ENCODE measurements around the gene IGSF6. TPM values are rescaled to one million over a fixed set of nuclear protein-coding genes. Genes with fewer than 3 reads are reported as not detected.

IGSF6 gene
- polyA plus RNA-seq, 1 of the 3 experiments (the other 2 are of a cell fraction), result not detected

DNA sequence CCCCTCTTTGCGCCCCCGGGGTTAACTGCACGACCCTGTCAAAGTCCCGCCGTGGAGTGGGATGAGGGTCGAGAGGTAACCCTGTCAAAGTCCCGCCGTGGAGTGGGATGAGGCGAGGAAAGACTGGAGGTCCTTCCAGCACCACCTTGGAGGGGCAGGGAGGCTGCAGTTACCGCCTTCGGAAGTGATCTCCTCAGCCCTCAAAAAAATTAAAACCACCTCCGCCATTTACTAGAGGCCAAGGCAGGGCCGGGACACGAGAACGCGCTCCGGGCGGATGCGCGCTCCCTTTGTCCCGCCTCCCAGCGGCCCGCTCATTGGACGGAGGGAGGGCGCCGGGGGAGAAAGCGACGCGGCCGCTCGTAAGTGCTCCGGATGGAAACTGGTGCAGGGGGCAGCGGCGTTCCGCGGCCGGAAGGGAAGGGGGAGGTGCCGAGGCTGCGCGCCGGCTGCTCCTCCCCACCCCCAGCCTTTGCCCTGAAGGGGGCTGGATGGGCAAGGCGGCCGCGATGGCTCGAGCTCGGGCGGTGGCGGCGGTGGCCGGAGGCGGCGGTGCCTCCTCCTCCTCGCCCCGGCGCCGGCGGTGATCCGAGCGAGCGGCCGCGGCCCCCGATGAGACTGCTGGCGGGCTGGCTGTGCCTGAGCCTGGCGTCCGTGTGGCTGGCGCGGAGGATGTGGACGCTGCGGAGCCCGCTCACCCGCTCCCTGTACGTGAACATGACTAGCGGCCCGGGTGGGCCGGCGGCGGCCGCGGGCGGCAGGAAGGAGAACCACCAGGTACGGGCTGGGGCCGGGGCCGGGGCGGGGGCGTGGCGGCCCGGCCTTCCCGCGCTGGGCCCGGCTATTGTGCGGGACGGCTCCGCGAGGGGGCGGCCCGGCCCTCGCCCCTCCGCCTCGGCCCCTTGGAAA, 53.0 kb downstream of the IGSF6 start, which contains the start of gene METTL9 (continued):
- TF ChIP-seq USF1 (IDR thresholded peaks at IDR 0.05; ENCODE audit: borderline replicate concordance, low read depth), result no peak
- peak; percentile 63 for TF ChIP-seq RFX5 (IDR thresholded peaks at IDR 0.05; ENCODE audit: low read length)
- TF ChIP-seq, protein P1, sequence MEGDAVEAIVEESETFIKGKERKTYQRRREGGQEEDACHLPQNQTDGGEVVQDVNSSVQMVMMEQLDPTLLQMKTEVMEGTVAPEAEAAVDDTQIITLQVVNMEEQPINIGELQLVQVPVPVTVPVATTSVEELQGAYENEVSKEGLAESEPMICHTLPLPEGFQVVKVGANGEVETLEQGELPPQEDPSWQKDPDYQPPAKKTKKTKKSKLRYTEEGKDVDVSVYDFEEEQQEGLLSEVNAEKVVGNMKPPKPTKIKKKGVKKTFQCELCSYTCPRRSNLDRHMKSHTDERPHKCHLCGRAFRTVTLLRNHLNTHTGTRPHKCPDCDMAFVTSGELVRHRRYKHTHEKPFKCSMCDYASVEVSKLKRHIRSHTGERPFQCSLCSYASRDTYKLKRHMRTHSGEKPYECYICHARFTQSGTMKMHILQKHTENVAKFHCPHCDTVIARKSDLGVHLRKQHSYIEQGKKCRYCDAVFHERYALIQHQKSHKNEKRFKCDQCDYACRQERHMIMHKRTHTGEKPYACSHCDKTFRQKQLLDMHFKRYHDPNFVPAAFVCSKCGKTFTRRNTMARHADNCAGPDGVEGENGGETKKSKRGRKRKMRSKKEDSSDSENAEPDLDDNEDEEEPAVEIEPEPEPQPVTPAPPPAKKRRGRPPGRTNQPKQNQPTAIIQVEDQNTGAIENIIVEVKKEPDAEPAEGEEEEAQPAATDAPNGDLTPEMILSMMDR (IDR thresholded peaks at IDR 0.05), result no peak
- peak; percentile 88 for TF ChIP-seq TAF1 (IDR thresholded peaks at IDR 0.05; ENCODE audit: borderline replicate concordance, low read depth, low read length)
- TF ChIP-seq CHD2 (IDR thresholded peaks at IDR 0.05; ENCODE audit: low read length, partially characterized antibody), result peak; percentile 95
- TF ChIP-seq JUND (IDR thresholded peaks at IDR 0.05), result no peak
- TF ChIP-seq, protein P2, sequence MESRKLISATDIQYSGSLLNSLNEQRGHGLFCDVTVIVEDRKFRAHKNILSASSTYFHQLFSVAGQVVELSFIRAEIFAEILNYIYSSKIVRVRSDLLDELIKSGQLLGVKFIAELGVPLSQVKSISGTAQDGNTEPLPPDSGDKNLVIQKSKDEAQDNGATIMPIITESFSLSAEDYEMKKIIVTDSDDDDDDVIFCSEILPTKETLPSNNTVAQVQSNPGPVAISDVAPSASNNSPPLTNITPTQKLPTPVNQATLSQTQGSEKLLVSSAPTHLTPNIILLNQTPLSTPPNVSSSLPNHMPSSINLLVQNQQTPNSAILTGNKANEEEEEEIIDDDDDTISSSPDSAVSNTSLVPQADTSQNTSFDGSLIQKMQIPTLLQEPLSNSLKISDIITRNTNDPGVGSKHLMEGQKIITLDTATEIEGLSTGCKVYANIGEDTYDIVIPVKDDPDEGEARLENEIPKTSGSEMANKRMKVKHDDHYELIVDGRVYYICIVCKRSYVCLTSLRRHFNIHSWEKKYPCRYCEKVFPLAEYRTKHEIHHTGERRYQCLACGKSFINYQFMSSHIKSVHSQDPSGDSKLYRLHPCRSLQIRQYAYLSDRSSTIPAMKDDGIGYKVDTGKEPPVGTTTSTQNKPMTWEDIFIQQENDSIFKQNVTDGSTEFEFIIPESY (IDR thresholded peaks at IDR 0.05; ENCODE audit: borderline replicate concordance, low read depth), result no peak
- TF ChIP-seq RXRA (IDR thresholded peaks at IDR 0.05; ENCODE audit: borderline replicate concordance, low read depth), result no peak

DNA sequence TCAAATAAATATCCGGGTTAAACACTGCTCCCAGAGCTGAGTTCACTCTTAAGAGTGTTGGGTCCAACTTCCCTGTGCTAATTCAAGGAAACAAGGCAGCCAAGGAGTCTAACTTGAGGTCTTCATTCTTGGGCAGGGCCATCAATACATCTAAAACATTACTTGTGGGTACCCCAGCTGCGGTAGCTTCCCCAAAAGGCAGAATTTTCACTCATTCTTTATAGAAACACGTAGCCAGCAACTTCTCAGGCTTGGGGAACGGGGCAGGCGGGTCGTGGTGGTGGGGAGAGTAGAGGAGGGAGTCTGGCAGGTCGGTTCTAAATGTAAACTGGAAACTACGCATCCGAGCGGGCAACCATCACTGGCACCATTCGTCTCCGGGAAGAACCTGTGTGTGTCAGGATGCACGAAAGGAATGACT, 53.7 kb downstream of the IGSF6 start:
- peak overlapping the region; percentile 86 to 90 for H3K27ac ChIP-seq (ENCODE audit: low read depth in 2 of 2, low read length in 1 of 2)
- ChIA-PET CTCF (interaction anchor here (1.0 to 3.6 kb wide), 4 partner anchors 14 to 110 kb away, joined by 3 to 19 read pairs (median 6); no protein-coding TSS in a partner anchor), POLR2A (interaction anchor here (1.3 kb wide), 1 partner anchor 28 kb away, joined by 4 read pairs; no protein-coding TSS in a partner anchor)
- H3K36me3 ChIP-seq (replicated peaks in 1 of 2; ENCODE audit: control insufficient read depth in 1 of 2, insufficient read depth in 2 of 2, low read length in 1 of 2), result no peaks in the 10 kb centered on the region
- no peak for DNase-seq
- no peaks in the 10 kb centered on the region for H3K9me3 ChIP-seq
- no peaks in the 10 kb centered on the region for H3K9me2 ChIP-seq
- H3K79me2 ChIP-seq (ENCODE audit: insufficient read depth), result peaks cover 38% of the 10 kb centered on the region
- peak overlapping the region; percentile 78 for H3K4me2 ChIP-seq
- peak overlapping the region; percentile 78 to 83 for H3K4me3 ChIP-seq (ENCODE audit: low read depth in 2 of 2, low read length in 1 of 2)
- no peaks in the 10 kb centered on the region for H3K27me3 ChIP-seq (ENCODE audit: insufficient read depth)
- H2AFZ ChIP-seq (ENCODE audit: low read depth), result peak overlapping the region; percentile 85
- peak overlapping the region; percentile 91 for H3K9ac ChIP-seq
- H3K4me1 ChIP-seq (ENCODE audit: control insufficient read depth in 1 of 2, insufficient read depth in 2 of 2, low read depth in 1 of 2, low read length in 1 of 2), result peaks cover 4 to 10% of the 10 kb centered on the region in 2 experiments; a peak in 3 of 4 replicates
- WGBS (ENCODE audit: low lambda C conversion rate), result 9% methylated on average over 13 of the region's 13 CpGs
- peaks cover 37% of the 10 kb centered on the region for H4K20me1 ChIP-seq (ENCODE audit: insufficient read depth)
- H3F3A ChIP-seq (replicated peaks; ENCODE audit: insufficient read depth), result no peaks in the 10 kb centered on the region
- no peak for TF ChIP-seq TEAD4 (IDR thresholded peaks at IDR 0.05; ENCODE audit: borderline replicate concordance, insufficient read depth)
- TF ChIP-seq REST (IDR thresholded peaks at IDR 0.05; ENCODE audit: low read depth, low read length), result no peak
- TF ChIP-seq, protein P3, sequence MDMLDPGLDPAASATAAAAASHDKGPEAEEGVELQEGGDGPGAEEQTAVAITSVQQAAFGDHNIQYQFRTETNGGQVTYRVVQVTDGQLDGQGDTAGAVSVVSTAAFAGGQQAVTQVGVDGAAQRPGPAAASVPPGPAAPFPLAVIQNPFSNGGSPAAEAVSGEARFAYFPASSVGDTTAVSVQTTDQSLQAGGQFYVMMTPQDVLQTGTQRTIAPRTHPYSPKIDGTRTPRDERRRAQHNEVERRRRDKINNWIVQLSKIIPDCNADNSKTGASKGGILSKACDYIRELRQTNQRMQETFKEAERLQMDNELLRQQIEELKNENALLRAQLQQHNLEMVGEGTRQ (IDR thresholded peaks at IDR 0.05; ENCODE audit: borderline replicate concordance, low read depth, low read length), result no peak
- TF ChIP-seq FOSL2 (IDR thresholded peaks at IDR 0.05; ENCODE audit: borderline replicate concordance, low read depth), result no peak
- TF ChIP-seq, protein P2 (IDR thresholded peaks at IDR 0.05; ENCODE audit: borderline replicate concordance, low read depth), result no peak
- no peak for TF ChIP-seq MEF2A (IDR thresholded peaks at IDR 0.05; ENCODE audit: borderline replicate concordance, low read depth)
- TF ChIP-seq RCOR1 (IDR thresholded peaks at IDR 0.05; ENCODE audit: low read length), result no peak
- TF ChIP-seq MXI1 (IDR thresholded peaks at IDR 0.05; ENCODE audit: low read depth, low read length), result no peak
- TF ChIP-seq TCF12 (IDR thresholded peaks at IDR 0.05), result no peak
- no peak for TF ChIP-seq RFX5 (IDR thresholded peaks at IDR 0.05; ENCODE audit: low read length)
